Activated CD4-positive, alpha-beta T cell treated with anti-CD3 and anti-CD28 coated beads, Interleukin-2, amount 50 U/mL, for 16 hours (primary cell): Measurements from ENCODE around the gene ANKLE1.

ENCODE experiments used
- DNase-seq: peaks from one replicate; pipeline ENCODE4 v3.0.0-alpha.2; 2020

Gene ANKLE1

DNA sequence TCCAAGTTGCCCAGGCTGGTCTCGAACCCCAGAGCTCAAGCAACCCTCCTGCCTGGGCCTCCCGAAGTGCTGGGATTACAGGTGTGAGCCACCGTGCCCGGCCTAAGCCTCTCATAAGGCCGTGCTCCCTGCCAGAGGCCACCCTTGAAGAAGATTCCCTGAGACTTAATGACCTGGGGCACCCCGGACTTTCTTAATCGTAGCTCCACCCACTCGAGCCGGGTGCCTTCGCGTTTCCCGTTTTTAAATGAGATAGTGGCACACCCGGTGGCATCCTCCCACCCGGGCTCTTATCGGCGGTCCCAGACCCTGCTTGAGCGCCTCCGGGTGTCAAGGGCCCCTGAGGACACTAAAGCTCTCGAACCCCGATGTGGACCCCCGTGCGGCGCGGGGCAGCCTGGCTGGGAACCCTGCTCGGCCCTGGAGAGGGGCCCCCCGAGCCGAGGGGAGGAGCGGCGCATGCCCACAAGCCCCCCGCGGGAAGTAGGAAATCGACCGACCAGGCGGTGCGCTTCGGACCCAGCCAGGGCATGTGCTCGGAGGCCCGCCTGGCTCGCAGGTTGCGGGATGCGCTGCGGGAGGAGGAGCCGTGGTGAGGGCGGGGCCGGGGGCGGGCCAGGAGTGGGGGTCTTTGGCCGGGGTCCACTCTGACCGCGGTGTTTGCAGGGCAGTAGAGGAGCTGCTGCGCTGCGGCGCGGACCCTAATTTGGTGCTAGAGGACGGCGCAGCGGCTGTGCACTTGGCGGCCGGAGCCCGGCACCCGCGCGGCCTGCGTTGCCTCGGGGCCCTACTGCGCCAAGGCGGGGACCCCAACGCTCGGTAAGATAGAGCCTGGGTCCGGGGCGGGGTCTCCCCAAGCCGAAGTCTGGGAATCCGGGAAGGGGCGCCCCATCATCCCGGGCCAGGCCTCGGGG lies at the start of gene ANKLE1:
TSS of gene ANKLE1 (plus strand) at position 511 of the 914 bp plus-strand sequence. CDS start at position 531, 20 bp downstream.
- DNase-seq = peak; percentile 41

GRCh38 chr19:17232258-17232657 lies 49.4 kb upstream of the ANKLE1 start:
- DNase-seq = no peak

DNA sequence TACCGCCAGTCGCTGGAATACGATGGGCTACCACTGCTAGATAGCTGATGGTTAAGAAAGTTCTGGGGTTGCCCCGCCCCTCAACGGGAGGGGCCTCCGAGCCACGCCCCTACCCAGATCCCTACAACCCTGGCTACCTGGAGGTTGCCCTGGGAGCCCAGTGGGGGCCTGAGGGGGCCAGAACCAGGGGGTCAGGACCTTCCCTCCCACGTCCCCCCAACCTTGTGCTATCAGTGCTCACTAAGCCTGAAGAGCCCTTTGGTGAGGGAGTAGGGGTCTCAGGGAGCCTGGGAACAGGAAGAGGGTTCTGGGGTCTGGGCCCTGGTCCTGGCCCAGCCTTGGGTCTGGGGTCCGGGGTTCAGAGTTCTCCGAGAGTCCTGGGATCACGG lies 46.8 kb upstream of the ANKLE1 start:
- peak; percentile 72 for DNase-seq

GRCh38 chr19:17235300-17235970 lies 46.3 kb upstream of the ANKLE1 start:
- peak; percentile 71 for DNase-seq

DNA sequence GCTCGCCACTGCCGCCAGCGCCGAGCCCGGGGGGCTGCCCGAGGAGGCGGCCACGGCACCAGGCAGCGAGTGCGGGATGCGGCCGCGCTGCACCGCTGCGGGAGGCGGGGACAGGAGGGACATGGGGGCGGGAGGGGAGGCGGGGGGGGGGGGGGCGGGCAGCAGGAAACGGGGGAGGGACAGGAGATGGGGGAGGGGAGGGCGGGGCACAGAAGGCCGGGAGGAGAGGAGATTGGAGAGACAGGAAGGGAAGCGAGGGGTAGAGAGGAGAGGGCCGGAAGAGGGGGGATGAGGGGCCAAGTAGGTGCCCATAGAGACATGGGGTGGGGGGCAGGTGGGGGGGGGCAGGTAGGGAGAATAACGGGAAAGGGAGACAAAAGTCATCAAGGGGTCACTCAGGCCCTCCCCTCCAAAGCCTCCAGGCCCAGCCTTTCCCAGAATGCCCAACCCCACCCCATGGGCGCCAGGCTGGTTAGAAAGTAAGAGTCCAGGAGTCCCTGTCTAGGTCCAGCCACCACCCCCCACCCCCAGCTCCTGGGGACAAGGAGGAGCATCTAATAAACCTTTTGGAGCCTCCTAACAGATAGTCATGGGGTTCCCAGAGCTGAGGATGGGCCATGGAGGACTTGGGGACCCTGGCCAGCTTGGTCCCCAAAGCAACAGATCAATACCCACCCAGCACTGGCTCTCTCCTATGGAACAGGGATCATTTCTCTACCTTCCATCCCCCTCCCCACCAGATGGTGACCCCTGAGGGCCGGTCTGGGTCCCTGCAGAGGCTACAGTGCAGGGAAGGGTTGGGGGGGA lies 45.5 kb upstream of the ANKLE1 start:
- no peak for DNase-seq

- DNase-seq = no peak
Measured at GRCh38 chr19:17236811-17237543, 44.7 kb upstream of the ANKLE1 start.

DNA sequence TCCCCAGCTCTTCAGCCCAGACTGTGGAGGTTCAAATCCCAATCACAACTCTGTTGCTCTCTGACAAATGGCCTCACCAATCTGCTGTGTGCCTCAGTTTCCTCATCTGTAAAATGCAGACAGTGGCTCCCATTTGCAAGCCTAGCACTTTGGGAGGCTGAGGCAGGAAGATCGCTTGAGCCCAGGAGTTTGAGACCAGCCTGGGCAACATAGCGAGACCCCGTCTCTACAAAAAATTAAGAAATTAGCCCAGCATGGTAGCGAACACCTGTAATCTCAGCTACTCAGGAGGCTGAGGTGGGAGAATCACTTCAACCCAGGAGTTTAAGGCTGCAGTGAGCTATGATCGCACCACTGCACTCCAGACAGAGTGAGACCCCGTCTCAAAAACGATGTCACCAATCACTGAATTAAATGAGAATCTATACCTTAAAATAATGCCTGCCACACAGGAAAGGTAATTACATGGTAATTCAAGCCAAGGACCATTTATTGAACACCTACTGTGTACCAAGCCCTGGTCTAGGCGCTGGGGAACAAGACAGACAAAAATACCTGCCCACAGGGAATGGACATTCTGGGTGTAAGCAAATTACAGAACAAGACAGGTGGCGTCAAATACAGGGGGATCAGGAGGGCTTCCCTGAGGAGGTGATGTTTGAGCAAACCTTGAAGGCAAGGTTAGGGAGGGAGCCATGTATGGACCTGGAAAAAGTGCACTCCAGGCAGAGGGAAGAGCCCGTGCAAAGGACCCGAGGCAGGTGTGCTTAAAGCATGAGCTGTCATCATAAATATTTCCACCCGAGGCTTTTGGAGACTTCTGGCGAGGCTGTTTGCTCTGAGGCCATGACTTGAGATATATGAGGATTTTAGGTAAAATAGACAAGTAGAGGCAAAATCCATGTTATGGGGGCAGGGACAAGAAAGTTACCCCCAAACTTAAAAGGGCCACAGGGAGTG lies 43.7 kb upstream of the ANKLE1 start:
- DNase-seq = no peak

DNA sequence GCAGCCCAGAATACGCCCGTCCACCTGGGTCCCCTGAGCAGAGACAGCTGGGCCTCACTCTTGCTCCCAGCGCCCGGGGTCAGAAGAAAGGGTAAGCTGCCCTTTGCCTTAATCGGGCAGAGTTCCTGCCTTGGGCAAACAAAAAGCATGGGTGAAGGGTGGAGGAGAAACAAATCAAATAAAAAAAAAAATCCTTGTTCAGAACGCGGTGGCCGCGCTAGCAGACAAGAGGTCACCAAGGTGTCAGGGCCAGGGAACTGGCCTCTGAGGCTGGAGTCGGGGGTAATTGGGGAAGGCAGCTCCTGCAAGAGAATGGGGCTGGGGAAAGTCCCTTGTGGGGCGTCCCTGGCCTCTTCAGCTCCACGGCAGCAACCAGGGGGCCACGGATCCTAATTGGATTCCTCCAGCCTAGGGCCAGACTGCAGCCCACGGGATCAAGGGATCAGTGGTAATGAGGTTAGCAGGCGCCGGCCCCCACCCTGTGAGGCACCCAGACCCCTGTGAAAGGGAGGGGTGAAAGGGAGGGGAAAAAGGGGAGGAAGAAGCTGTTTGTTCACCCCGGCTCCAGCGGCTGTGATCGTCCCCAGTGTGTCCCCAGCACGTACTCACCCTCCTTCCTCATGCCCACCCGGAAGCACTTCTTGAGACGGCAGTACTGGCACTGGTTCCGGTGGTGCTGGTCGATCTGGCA lies 41.5 kb upstream of the ANKLE1 start:
- DNase-seq = no peak

DNA sequence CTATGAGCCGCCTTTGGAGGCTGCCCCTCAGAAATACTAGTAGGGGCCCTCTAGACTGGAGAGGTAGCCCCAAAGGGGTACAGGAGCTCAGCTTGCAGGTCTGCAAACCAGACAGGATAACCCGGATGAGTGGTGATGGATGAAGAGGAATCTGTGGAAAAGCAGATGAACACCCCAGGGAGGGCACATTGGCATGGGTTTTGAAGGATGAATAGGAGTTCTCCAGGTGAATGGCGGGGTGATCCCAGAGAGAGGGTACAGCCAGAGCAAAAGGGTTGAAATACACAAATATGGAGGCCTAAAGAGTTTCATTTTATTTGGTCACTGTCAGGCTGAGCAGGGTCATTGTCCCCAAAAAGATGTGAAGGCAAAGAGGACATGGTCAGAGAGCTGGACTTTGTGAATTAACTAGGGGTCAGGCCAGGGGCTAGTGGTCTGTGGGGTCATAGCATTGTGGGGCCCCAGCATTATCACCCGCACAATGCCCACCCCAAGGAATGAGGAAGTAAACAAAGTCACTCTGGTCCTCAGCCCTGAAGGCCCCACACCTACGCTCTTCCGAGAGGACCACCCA lies 40.8 kb upstream of the ANKLE1 start:
- DNase-seq = no peak

DNA sequence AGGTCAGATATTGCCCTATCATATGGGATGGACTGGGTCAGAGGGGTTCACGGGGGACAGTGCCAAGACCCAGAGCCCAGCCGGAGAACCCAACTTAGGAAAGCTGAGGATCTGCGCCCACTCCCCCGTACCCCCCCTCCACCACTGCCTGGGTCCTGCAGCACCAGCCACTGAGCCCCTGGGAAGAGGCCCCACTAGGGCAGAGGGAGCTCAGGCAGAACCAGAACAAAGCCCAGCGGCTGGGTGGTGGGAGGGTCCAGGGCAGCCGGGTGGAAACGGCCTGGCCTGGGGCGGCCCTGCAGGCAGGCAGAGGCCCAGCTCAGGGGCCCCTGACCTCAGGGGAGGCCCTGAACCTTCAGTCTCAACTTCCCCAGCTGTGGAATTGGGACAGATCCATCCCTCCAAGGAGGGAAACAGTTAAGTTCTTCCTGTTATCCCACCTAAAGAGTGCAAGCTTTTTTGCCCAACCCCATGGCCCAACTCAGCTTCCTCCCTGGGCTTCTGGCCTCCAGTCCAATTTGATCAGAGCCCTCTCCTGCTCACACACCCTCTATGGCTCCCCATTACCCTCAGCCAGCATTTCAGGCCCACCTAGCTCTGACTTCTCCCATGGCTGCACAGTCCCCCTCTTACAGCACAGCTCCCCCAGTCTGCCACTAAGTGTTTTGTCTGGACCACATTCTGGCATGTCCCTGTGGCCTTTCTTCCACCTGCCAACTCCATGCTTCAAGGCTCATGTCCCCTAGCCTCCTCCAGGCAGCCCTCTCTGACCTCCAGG lies 39.1 kb upstream of the ANKLE1 start:
- no peak for DNase-seq

DNA sequence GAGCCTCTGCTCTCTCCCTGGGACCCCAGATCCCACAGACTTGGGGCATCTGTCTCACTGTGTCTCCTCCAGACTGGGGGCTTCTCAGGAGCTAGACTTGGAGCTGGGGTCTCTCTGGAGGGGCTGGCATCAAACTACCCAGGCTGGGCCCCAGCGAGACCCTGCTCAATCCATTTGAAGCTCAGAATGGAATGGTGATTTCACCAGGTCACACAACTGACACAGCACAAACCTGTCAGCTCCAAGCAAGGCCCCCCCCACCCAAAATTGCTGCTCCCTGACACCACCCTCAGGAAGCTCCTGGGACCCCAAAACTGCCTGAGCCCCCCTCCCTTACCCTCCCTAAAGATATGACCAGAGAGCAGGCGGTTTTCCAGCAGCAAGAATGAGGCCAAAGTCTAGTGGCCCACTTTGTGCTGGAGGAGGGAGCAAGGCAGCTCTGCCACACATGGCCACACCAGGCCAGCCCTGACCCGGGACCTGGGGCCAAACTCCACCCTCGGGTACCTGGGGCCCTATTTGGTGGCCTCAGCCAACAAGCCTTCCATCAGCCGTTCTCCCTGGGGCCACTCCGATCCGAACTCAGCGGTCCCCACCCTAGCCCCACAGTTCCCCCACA lies 38.4 kb upstream of the ANKLE1 start:
- DNase-seq = no peak

DNA sequence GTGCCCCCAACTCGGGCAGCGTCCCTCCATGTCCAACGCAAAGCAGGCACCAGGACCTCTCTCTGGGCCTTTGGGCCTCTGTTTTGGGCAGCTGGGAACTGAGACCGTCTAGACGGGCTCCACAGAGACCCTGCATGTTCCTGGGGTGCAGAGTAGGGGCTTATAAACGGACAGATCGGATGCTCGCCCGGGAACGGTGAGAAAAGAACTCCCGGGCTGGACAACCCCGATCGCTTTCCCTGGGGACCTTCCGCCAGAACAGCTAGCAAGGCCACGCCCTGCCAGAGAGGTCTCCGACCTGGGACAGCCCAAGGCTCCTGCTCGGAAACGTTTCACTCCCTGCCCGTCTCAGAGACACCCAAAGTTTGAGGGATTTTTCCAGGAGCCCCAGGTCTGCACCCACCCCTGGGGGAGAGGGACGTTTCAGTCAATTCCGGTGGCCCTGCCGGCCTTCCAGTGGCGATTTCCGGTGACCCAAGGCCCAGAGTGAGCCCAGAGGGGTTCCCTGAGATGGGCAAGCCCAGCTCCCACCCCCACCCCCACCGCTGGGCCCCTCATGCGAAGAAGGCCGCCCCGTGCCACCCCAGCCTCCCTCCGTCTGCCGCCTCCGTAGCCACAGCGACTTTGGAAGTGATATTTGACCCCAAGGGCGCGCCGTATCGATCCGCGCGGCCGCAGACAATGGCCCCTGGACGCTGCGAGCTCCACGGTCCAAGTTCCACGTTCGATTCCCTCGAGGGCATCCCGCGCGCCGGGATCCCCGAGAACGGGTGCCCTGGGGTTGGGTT lies 37.7 kb upstream of the ANKLE1 start:
- DNase-seq = no peak

DNA sequence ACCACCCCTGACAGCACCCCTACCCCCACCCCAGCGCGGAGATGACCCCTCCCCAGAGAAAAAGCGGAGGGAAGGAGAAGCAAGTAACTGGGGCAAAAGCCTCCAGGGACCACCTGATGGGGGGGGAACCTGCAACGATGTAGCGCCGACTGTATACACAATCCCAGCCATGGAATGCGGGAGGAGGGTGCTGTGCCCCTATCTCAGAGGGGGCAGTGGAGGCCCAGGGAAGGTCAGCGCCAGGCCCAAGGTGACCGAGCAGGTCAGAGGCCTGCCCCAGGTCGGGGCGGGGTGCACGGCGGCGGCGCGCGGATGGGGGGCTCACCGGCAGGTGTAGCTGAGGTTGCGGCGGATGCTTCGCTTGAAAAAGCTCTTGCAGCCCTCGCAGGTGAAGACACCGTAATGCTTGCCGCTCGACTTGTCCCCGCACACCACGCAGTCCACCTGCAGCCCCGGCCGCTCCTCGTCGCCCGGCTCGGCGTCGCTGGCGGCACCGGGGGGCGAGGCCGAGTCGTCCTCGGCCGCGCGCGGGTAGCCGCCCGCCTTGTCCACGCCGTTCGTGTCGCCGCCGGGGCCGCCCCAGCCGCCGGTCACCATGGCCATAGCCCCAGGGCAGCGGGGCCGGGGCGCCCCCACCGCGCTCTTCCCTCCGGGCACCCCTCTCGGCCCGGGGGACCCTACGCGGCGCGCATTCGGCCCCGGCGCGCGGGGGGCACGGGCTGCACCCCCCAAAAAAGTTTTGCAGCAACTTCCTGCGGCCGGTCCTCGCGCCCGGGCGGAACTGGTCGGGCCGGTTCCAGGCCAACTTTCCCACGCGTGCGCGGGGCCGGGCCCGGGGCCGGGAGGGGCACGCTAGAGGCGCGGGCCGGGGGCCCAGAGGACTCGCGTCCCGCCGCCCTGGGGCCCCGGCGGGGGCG lies 36.8 kb upstream of the ANKLE1 start:
- no peak for DNase-seq

GRCh38 chr19:17245535-17245984 lies 36.1 kb upstream of the ANKLE1 start, which contains the start of gene NR2F6:
NR2F6 (minus strand) TSS chr19:17245919; CDS start chr19:17245220, 699 bp downstream.
- DNase-seq = no peak

DNA sequence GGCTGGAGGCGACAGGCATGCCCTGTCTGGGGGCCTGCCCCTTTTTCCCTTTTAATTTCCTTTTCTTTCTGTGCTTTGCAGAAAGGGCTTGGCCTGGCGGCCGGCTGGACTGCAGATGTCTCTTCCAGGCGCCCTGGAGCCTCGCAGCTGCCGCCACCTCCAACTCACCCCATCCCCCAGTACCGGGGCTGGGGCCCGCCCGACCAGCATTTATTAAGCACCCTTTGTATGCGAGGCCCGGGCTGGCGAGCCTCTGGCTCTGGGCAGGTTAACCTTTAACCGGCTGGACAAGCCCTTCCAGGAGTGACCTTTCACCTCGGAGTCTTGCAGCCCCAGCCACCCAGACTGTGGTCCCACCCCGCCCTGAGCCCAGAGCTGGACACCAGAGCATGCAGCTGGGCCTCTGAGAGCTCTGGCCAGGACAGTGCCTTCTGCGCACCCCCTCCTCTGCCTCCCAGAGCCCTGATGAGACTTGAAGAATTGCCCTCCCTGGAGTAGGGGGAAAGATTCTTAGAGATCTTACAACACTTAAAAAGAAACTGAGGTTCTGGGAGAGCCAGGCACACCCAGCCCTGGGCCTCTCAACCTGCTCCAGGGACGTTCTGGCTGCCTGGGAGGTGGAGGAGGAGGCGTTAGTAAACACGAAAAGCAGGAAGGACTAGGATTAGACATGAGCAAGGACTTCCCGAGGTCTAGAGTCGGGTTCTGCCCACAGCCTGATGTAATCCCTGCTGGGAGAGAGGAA lies 34.8 kb upstream of the ANKLE1 start:
- DNase-seq = no peak
